ENCODE results near the gene TUBB4A.

TUBB4A gene

GRCh38 chr19:6464070-6464873 lies 37.8 kb downstream of the TUBB4A start, which contains the start of gene CRB3:
TSS of gene CRB3 (plus strand) at chr19:6464271. CDS start at chr19:6464702, 431 bp downstream.
- H3K27ac ChIP-seq (ENCODE audit: low read length, poor library complexity, severe bottlenecking) = no peak within 1 kb of the TSS
- peak within 1 kb of the TSS; percentile 41 for H2AK5ac ChIP-seq (ENCODE audit: low read length, severe bottlenecking)
- H2BK120ac ChIP-seq (ENCODE audit: low read depth, low read length) = no peak within 1 kb of the TSS
- H3K18ac ChIP-seq (ENCODE audit: low read depth in 1 of 2, low read length in 2 of 2) = no peak within 1 kb of the TSS
- H4K8ac ChIP-seq (ENCODE audit: low read length) = no peak within 1 kb of the TSS
- peaks cover 1% of the 10 kb centered on the region for H3K79me1 ChIP-seq (replicated peaks; ENCODE audit: low read length, poor library complexity, severe bottlenecking)
- no peak within 1 kb of the TSS for H3K23ac ChIP-seq (ENCODE audit: low read length in 2 of 2)
- no peak within 1 kb of the TSS for H2BK15ac ChIP-seq (ENCODE audit: low read depth, poor library complexity, severe bottlenecking)
- peaks cover 18% of the 10 kb centered on the region for H3K4me1 ChIP-seq (ENCODE audit: control insufficient read depth, insufficient read depth, low read depth, low read length)
- no peak within 1 kb of the TSS for H4K91ac ChIP-seq (ENCODE audit: low read length)
- H3K36me3 ChIP-seq (ENCODE audit: control insufficient read depth in 1 of 2, insufficient read depth in 2 of 2, low read depth in 1 of 2, low read length in 2 of 2) = peaks cover 0 to 19% of the 10 kb centered on the region in 2 experiments
- no peak within 1 kb of the TSS for H3K4ac ChIP-seq (ENCODE audit: low read depth in 1 of 2, low read length in 2 of 2)
- no peak within 1 kb of the TSS for H2AFZ ChIP-seq (ENCODE audit: low read depth, low read length)
- H3K9me3 ChIP-seq (ENCODE audit: control insufficient read depth, low read length) = no peaks in the 10 kb centered on the region
- H3K9ac ChIP-seq (ENCODE audit: low read length) = no peak within 1 kb of the TSS
- H2BK5ac ChIP-seq (ENCODE audit: low read depth, low read length, poor library complexity, severe bottlenecking) = peak within 1 kb of the TSS; percentile 33
- peak within 1 kb of the TSS; percentile 67 for H3K4me2 ChIP-seq (ENCODE audit: low read length, poor library complexity, severe bottlenecking)
- H3K4me3 ChIP-seq (ENCODE audit: insufficient read depth in 1 of 2, low read depth in 1 of 2, low read length in 2 of 2) = peak within 1 kb of the TSS in 1 of 2 experiments; percentile 62
- 3% methylated on average over 59 of the region's 65 CpGs for WGBS
- no peak within 1 kb of the TSS for H2BK12ac ChIP-seq (ENCODE audit: low read length in 2 of 2)
- DNase-seq = no peak
- H3K27me3 ChIP-seq (ENCODE audit: control insufficient read depth in 1 of 2, insufficient read depth in 1 of 2, low read length in 2 of 2) = peaks cover 4 to 56% of the 10 kb centered on the region in 2 experiments
- peak within 1 kb of the TSS in 1 of 2 experiments; percentile 26 for H3K14ac ChIP-seq (ENCODE audit: low read length in 2 of 2)

GRCh38 chr19:6460099-6460884 lies 41.8 kb downstream of the TUBB4A start:
- Histone ChIP-seq H3K9me3 (ENCODE audit: control insufficient read depth, low read length) (peaks cover 1% of the 10 kb centered on the region), H3K4ac (ENCODE audit: low read depth in 1 of 2, low read length in 2 of 2) (peak overlapping the region in 1 of 2 experiments; percentile 63), H3K4me3 (ENCODE audit: insufficient read depth in 1 of 2, low read depth in 1 of 2, low read length in 2 of 2) (peak overlapping the region; percentile 78 to 88), H3K27ac (ENCODE audit: low read length, poor library complexity, severe bottlenecking) (peak overlapping the region; percentile 83), H2BK15ac (ENCODE audit: low read depth, poor library complexity, severe bottlenecking) (no peak overlapping the region), H3K4me1 (ENCODE audit: control insufficient read depth, insufficient read depth, low read depth, low read length) (peaks cover 34% of the 10 kb centered on the region), H2BK120ac (ENCODE audit: low read depth, low read length) (no peak overlapping the region), H3K23ac (ENCODE audit: low read length in 2 of 2) (no peak overlapping the region), H2BK12ac (ENCODE audit: low read length in 2 of 2) (peak overlapping the region in 1 of 2 experiments; percentile 83), H3K9ac (ENCODE audit: low read length) (peak overlapping the region; percentile 72), H3K27me3 (ENCODE audit: control insufficient read depth in 1 of 2, insufficient read depth in 1 of 2, low read length in 2 of 2) (peaks cover 0 to 23% of the 10 kb centered on the region in 2 experiments), H2AFZ (ENCODE audit: low read depth, low read length) (peak overlapping the region; percentile 97), H3K36me3 (ENCODE audit: control insufficient read depth in 1 of 2, insufficient read depth in 2 of 2, low read depth in 1 of 2, low read length in 2 of 2) (peaks cover 4 to 17% of the 10 kb centered on the region in 2 experiments), H4K8ac (ENCODE audit: low read length) (no peak overlapping the region), H3K18ac (ENCODE audit: low read depth in 1 of 2, low read length in 2 of 2) (peak overlapping the region in 1 of 2 experiments; percentile 86), H3K79me1 (replicated peaks; ENCODE audit: low read length, poor library complexity, severe bottlenecking) (peaks cover 21% of the 10 kb centered on the region), H2BK5ac (ENCODE audit: low read depth, low read length, poor library complexity, severe bottlenecking) (peak overlapping the region; percentile 8), H4K91ac (ENCODE audit: low read length) (no peak overlapping the region), H3K14ac (ENCODE audit: low read length in 2 of 2) (peak overlapping the region in 1 of 2 experiments; percentile 75), H2AK5ac (ENCODE audit: low read length, severe bottlenecking) (peak overlapping the region; percentile 55), H3K4me2 (ENCODE audit: low read length, poor library complexity, severe bottlenecking) (peak overlapping the region; percentile 99)
- DNase-seq = peak; percentile 99
- WGBS = under 1% methylated on average over 48 of the region's 57 CpGs

- Histone ChIP-seq H4K91ac (ENCODE audit: low read length) (no peak within 1 kb of the TSS), H3K27ac (ENCODE audit: low read length, poor library complexity, severe bottlenecking) (peak within 1 kb of the TSS; percentile 83), H3K14ac (ENCODE audit: low read length in 2 of 2) (peak within 1 kb of the TSS in 1 of 2 experiments; percentile 94), H3K79me1 (replicated peaks; ENCODE audit: low read length, poor library complexity, severe bottlenecking) (peaks cover 21% of the 10 kb centered on the region), H2BK15ac (ENCODE audit: low read depth, poor library complexity, severe bottlenecking) (peak within 1 kb of the TSS; percentile 37), H2BK120ac (ENCODE audit: low read depth, low read length) (no peak within 1 kb of the TSS), H2BK5ac (ENCODE audit: low read depth, low read length, poor library complexity, severe bottlenecking) (peak within 1 kb of the TSS; percentile 8), H3K18ac (ENCODE audit: low read depth in 1 of 2, low read length in 2 of 2) (peak within 1 kb of the TSS; percentile 70 to 86), H3K9me3 (ENCODE audit: control insufficient read depth, low read length) (peaks cover 9% of the 10 kb centered on the region), H2BK12ac (ENCODE audit: low read length in 2 of 2) (peak within 1 kb of the TSS in 1 of 2 experiments; percentile 83), H3K23ac (ENCODE audit: low read length in 2 of 2) (peak within 1 kb of the TSS in 1 of 2 experiments; percentile 83), H3K4me1 (ENCODE audit: control insufficient read depth, insufficient read depth, low read depth, low read length) (peaks cover 25% of the 10 kb centered on the region), H3K9ac (ENCODE audit: low read length) (peak within 1 kb of the TSS; percentile 72), H2AFZ (ENCODE audit: low read depth, low read length) (peak within 1 kb of the TSS; percentile 97), H3K36me3 (ENCODE audit: control insufficient read depth in 1 of 2, insufficient read depth in 2 of 2, low read depth in 1 of 2, low read length in 2 of 2) (peaks cover 12 to 25% of the 10 kb centered on the region in 2 experiments), H4K8ac (ENCODE audit: low read length) (peak within 1 kb of the TSS; percentile 8), H3K4me3 (ENCODE audit: insufficient read depth in 1 of 2, low read depth in 1 of 2, low read length in 2 of 2) (peak within 1 kb of the TSS; percentile 78 to 88), H3K4me2 (ENCODE audit: low read length, poor library complexity, severe bottlenecking) (peak within 1 kb of the TSS; percentile 99), H3K4ac (ENCODE audit: low read depth in 1 of 2, low read length in 2 of 2) (peak within 1 kb of the TSS in 1 of 2 experiments; percentile 67), H2AK5ac (ENCODE audit: low read length, severe bottlenecking) (peak within 1 kb of the TSS; percentile 55), H3K27me3 (ENCODE audit: control insufficient read depth in 1 of 2, insufficient read depth in 1 of 2, low read length in 2 of 2) (peaks cover 0 to 15% of the 10 kb centered on the region in 2 experiments)
- DNase-seq = peak; percentile 78
- under 1% methylated on average over 52 of the region's 70 CpGs for WGBS
Observed at GRCh38 chr19:6459262-6460098, 42.6 kb downstream of the TUBB4A start, which contains the start of gene SLC25A23. TSS of gene SLC25A23 (minus strand) at chr19:6459792. CDS start at chr19:6459628, 164 bp downstream.
